OCI-LY7 (cell line): ENCODE measurements around the gene FAM107B. TPM values are rescaled to one million over a fixed set of nuclear protein-coding genes. Genes with fewer than 3 reads are reported as not detected.
A peak's percentile ranks its signal among the peaks of the same experiment; 100 is the strongest.

Experiments used
- BruUV-seq: library from RNA; stranded (reverse); fragments of 400-500 nt; replicated peaks from 2 replicates; lab custom pipeline; 2021; lab: Mats Ljungman, UMichigan
- CTCF ChIA-PET: fragments of 300-600 bp; sonication (Branson Sonifier 250); formaldehyde crosslinking; loops from one replicate; lab custom pipeline; 2022; ENCODE audit warnings: antibody characterized with exemption; ENCODE audit not compliant: unreplicated experiment; lab: Charles Lee
- POLR2A ChIA-PET: fragments of 300-600 bp; sonication (Branson Sonifier 250); formaldehyde crosslinking; loops from one replicate; lab custom pipeline; 2022; ENCODE audit warnings: antibody characterized with exemption; lab: Charles Lee
- DNase-seq: peaks from one replicate; pipeline ENCODE4 v3.0.0-alpha.2; 2015; ENCODE audit warnings: low spot score
- H2AFZ ChIP-seq: fragments of 200-600 bp; sonication (generic), shearing (Covaris generic); 2 replicates; pipeline ENCODE4 v1.6.1; 2014; ENCODE audit warnings: mild to moderate bottlenecking, antibody characterized with exemption, low read length, moderate library complexity
- H3K27ac ChIP-seq: fragments of 200-600 bp; sonication (generic); 2 replicates; pipeline ENCODE4 v1.5.1; 2014; ENCODE audit warnings: mixed run types, low read depth, mild to moderate bottlenecking, moderate library complexity, low read length, inconsistent platforms; ENCODE audit not compliant: poor library complexity, severe bottlenecking
- H3K36me3 ChIP-seq: fragments of 200-600 bp; sonication (generic); 2 replicates; pipeline ENCODE4 v1.6.1; 2014; ENCODE audit warnings: mild to moderate bottlenecking, antibody characterized with exemption, low read length, moderate library complexity, mixed read lengths; ENCODE audit not compliant: insufficient read depth
- H3K4me1 ChIP-seq: fragments of 200-600 bp; sonication (generic); 2 replicates; pipeline ENCODE4 v1.5.1; 2014; ENCODE audit warnings: mild to moderate bottlenecking, low read length; ENCODE audit not compliant: insufficient read depth, poor library complexity, severe bottlenecking
- H3K4me2 ChIP-seq: fragments of 200-600 bp; sonication (generic); 2 replicates; pipeline ENCODE4 v1.6.1; 2014; ENCODE audit warnings: mild to moderate bottlenecking, low read length
- H3K4me3 ChIP-seq: fragments of 200-600 bp; sonication (generic); 2 replicates; pipeline ENCODE4 v1.5.1; 2014; ENCODE audit warnings: mild to moderate bottlenecking, low read depth, low read length; ENCODE audit not compliant: poor library complexity, severe bottlenecking
- H3K79me2 ChIP-seq: fragments of 200-600 bp; sonication (generic); 2 replicates; pipeline ENCODE4 v1.6.1; 2016; ENCODE audit warnings: low read depth, mild to moderate bottlenecking, low read length, moderate library complexity, mixed read lengths; ENCODE audit not compliant: insufficient read depth
- H3K9me2 ChIP-seq: fragments of 200-600 bp; sonication (generic); 2 replicates; pipeline ENCODE4 v1.6.1; 2016; ENCODE audit warnings: mild to moderate bottlenecking, low read length, mixed read lengths; ENCODE audit not compliant: insufficient read depth
- H3K9me3 ChIP-seq: fragments of 200-600 bp; sonication (generic); 2 replicates; pipeline ENCODE4 v1.6.1; 2014; ENCODE audit warnings: mild to moderate bottlenecking, mixed run types, low read length, mixed read lengths
- H4K20me1 ChIP-seq: fragments of 200-600 bp; sonication (generic); 2 replicates; pipeline ENCODE4 v1.6.1; 2014; ENCODE audit warnings: mild to moderate bottlenecking, antibody characterized with exemption, low read length, moderate library complexity, mixed read lengths; ENCODE audit not compliant: insufficient read depth
- CTCF ChIP-seq: fragments of 200-600 bp; sonication (generic); conservative IDR thresholded peaks from 2 replicates; pipeline ENCODE4 v1.5.1; 2014; ENCODE audit warnings: mild to moderate bottlenecking, antibody characterized with exemption, low read length, moderate library complexity, mixed read lengths
- EZH2phosphoT487 ChIP-seq: fragments of 200-600 bp; sonication (generic); IDR thresholded peaks from 2 replicates; pipeline ENCODE4 v1.6.1; 2018; ENCODE audit warnings: low read depth, borderline replicate concordance, mild to moderate bottlenecking, mixed run types, antibody characterized with exemption, low read length, moderate library complexity, mixed read lengths
- intact Hi-C: fragments of 100-400 bp; cut with micrococcal nuclease; formaldehyde crosslinking; loops from one replicate; pipeline ENCODE4 v1.10.0; 2022; ENCODE audit not compliant: unreplicated experiment
- total RNA-seq, 2 experiments: library from RNA; depleted of rRNA in 1 of 2; stranded (reverse); fragments of >200 nt in 1 of 2; shearing (Covaris generic) in 1 of 2; gene quantifications; 2 replicates each; pipeline ENCODE4 v1.2.3, GENCODE V29; 2014 to 2022

Gene FAM107B
- total RNA-seq, 2 experiments from 2014 or later = 114 to 398 TPM

GRCh38 chr10:14603534-14604102 lies 171.1 kb downstream of the FAM107B start:
- H3K4me2 ChIP-seq = peak overlapping the region; percentile 84
- DNase-seq = peak; percentile 49
- peak overlapping the region; percentile 83 for H3K27ac ChIP-seq
- no peaks in the 10 kb centered on the region for H3K9me2 ChIP-seq
- H4K20me1 ChIP-seq = peaks cover 19% of the 10 kb centered on the region
- intact Hi-C loops = loop anchor here (1.0 to 5.0 kb wide), 7 partner anchors 39 to 349 kb away; partner anchors contain the start of genes CDNF, DCLRE1C, HSPA14 and MSANTD7
- H3K4me1 ChIP-seq = peaks cover 65% of the 10 kb centered on the region
- TF ChIP-seq EZH2phosphoT487 (no peak), CTCF (no peak)
- POLR2A ChIA-PET = no interaction called here
- H2AFZ ChIP-seq = no peak overlapping the region
- H3K79me2 ChIP-seq = peaks cover 51% of the 10 kb centered on the region
- H3K4me3 ChIP-seq = peak overlapping the region; percentile 81
- CTCF ChIA-PET = no interaction called here
- no TSS peak for BruUV-seq
- no peaks in the 10 kb centered on the region for H3K9me3 ChIP-seq
- H3K36me3 ChIP-seq = peaks cover 48% of the 10 kb centered on the region

GRCh38 chr10:14602807-14603533 lies 171.7 kb downstream of the FAM107B start:
- H2AFZ ChIP-seq = no peak overlapping the region
- peak overlapping the region; percentile 84 for H3K4me2 ChIP-seq
- TF ChIP-seq EZH2phosphoT487 (no peak), CTCF (no peak)
- H3K36me3 ChIP-seq = peaks cover 54% of the 10 kb centered on the region
- peak overlapping the region; percentile 81 for H3K4me3 ChIP-seq
- ChIA-PET CTCF (no interaction called here), POLR2A (interaction anchor here (0.8 kb wide), 1 partner anchor 215 kb away, joined by 3 read pairs; no protein-coding TSS in a partner anchor)
- H3K27ac ChIP-seq = peak overlapping the region; percentile 83
- intact Hi-C loops = loop anchor here (1.0 to 5.0 kb wide), 8 partner anchors 38 to 349 kb away; partner anchors contain the start of genes CDNF, DCLRE1C, HSPA14 and MSANTD7
- peaks cover 58% of the 10 kb centered on the region for H3K79me2 ChIP-seq
- peaks cover 60% of the 10 kb centered on the region for H3K4me1 ChIP-seq
- no peaks in the 10 kb centered on the region for H3K9me2 ChIP-seq
- no TSS peak for BruUV-seq
- H4K20me1 ChIP-seq = peaks cover 26% of the 10 kb centered on the region
- peak; percentile 53 for DNase-seq
- no peaks in the 10 kb centered on the region for H3K9me3 ChIP-seq
